Neural cell (in vitro differentiated cells): ENCODE data around the gene ARF1. TPM values are rescaled to one million over a fixed set of nuclear protein-coding genes. Genes with fewer than 3 reads are reported as not detected.

Experiments
- H2AFZ ChIP-seq: fragments of 200-600, 300-800 bp; sonication (generic), shearing (Covaris generic); 2 replicates; pipeline ENCODE4 v1.6.0; 2014; ENCODE audit warnings: low read depth, mild to moderate bottlenecking, antibody characterized with exemption, low read length, moderate library complexity
- H3F3A ChIP-seq: fragments of 200-600 bp; shearing (Covaris generic); 2 replicates; pipeline ENCODE4 v1.6.1; 2016; ENCODE audit warnings: mild to moderate bottlenecking, moderate library complexity, mixed read lengths, antibody characterized with exemption, low read length; ENCODE audit not compliant: insufficient read depth, poor library complexity, severe bottlenecking
- H3K27ac ChIP-seq: fragments of 200-600, 300-800 bp; sonication (generic), shearing (Covaris generic); 2 replicates; pipeline ENCODE4 v1.5.1; 2014; ENCODE audit warnings: mild to moderate bottlenecking, low read length, moderate library complexity
- H3K27me3 ChIP-seq: fragments of 300-800, 200-600 bp; sonication (generic), shearing (Covaris generic); 2 replicates; pipeline ENCODE4 v1.6.0; 2014; ENCODE audit warnings: mild to moderate bottlenecking, low read depth, low read length, moderate library complexity; ENCODE audit not compliant: insufficient read depth
- H3K36me3 ChIP-seq: fragments of 300-800, 200-600 bp; sonication (generic), shearing (Covaris generic); 2 replicates; pipeline ENCODE4 v1.5.1; 2014; ENCODE audit warnings: mild to moderate bottlenecking, antibody characterized with exemption, low read length, moderate library complexity; ENCODE audit not compliant: insufficient read depth
- H3K4me2 ChIP-seq: fragments of 300-800, 200-600 bp; sonication (generic), shearing (Covaris generic); 2 replicates; pipeline ENCODE4 v1.6.0; 2014; ENCODE audit warnings: mild to moderate bottlenecking, low read length
- H3K4me3 ChIP-seq: fragments of 300-800, 200-600 bp; sonication (generic), shearing (Covaris generic); 2 replicates; pipeline ENCODE4 v1.5.1; 2014; ENCODE audit warnings: mild to moderate bottlenecking, low read length, moderate library complexity
- H3K79me2 ChIP-seq: fragments of 200-600 bp; shearing (Covaris generic); replicated peaks from 2 replicates; pipeline ENCODE4 v1.6.0; 2014; ENCODE audit warnings: mild to moderate bottlenecking, low read length, moderate library complexity; ENCODE audit not compliant: insufficient read depth
- H3K9ac ChIP-seq: fragments of 300-800, 200-600 bp; sonication (generic), shearing (Covaris generic); 2 replicates; pipeline ENCODE4 v1.6.1; 2016; ENCODE audit warnings: mild to moderate bottlenecking, low read length, mixed read lengths
- H3K9me2 ChIP-seq: fragments of 200-600 bp; shearing (Covaris generic); 2 replicates; pipeline ENCODE4 v1.6.1; 2016; ENCODE audit warnings: mild to moderate bottlenecking, low read length, mixed read lengths; ENCODE audit not compliant: insufficient read depth
- H3K9me3 ChIP-seq: fragments of 200-600, 300-800 bp; sonication (generic), shearing (Covaris generic); 2 replicates; pipeline ENCODE4 v1.6.1; 2016; ENCODE audit warnings: mild to moderate bottlenecking, mixed run types, low read length, moderate library complexity, mixed read lengths
- H4K20me1 ChIP-seq: fragments of 200-600 bp; shearing (Covaris generic); 2 replicates; pipeline ENCODE4 v1.6.1; 2016; ENCODE audit warnings: mild to moderate bottlenecking, mixed run types; ENCODE audit not compliant: insufficient read depth
- EP300 ChIP-seq: fragments of 450-650 bp; conservative IDR thresholded peaks from 2 replicates; pipeline ENCODE4 v1.6.1; 2014; ENCODE audit warnings: antibody characterized with exemption, mild to moderate bottlenecking, moderate library complexity; ENCODE audit not compliant: poor library complexity, severe bottlenecking
- EZH2 ChIP-seq: fragments of 200-600, 300-800 bp; shearing (Covaris generic), sonication (generic); IDR thresholded peaks from 2 replicates; pipeline ENCODE4 v1.6.1; 2014; ENCODE audit warnings: antibody characterized with exemption, low read length, borderline replicate concordance, mild to moderate bottlenecking; ENCODE audit not compliant: insufficient read depth, poor library complexity, severe bottlenecking
- MXI1 ChIP-seq: fragments of 450-650 bp; conservative IDR thresholded peaks from 2 replicates; pipeline ENCODE4 v1.6.1; 2014; ENCODE audit warnings: antibody characterized with exemption, mild to moderate bottlenecking; ENCODE audit not compliant: poor library complexity, severe bottlenecking
- POLR2AphosphoS5 ChIP-seq: IDR thresholded peaks from 2 replicates; pipeline ENCODE4 v1.6.1; 2012
- RAD21 ChIP-seq: fragments of 450-650 bp; conservative IDR thresholded peaks from 2 replicates; pipeline ENCODE4 v1.6.1; 2014; ENCODE audit warnings: antibody characterized with exemption, mild to moderate bottlenecking, moderate library complexity
- REST ChIP-seq: IDR thresholded peaks from 2 replicates; pipeline ENCODE4 v1.6.1; 2012; ENCODE audit warnings: borderline replicate concordance
- SMC3 ChIP-seq: fragments of 450-650 bp; conservative IDR thresholded peaks from 2 replicates; pipeline ENCODE4 v1.6.1; 2014; ENCODE audit warnings: antibody characterized with exemption, mild to moderate bottlenecking, moderate library complexity; ENCODE audit not compliant: poor library complexity
- TAF1 ChIP-seq: IDR thresholded peaks from 2 replicates; pipeline ENCODE4 v1.6.1; 2012; ENCODE audit warnings: low read depth
- polyA plus RNA-seq: library from polyadenylated mRNA; depleted of rRNA; stranded (reverse); fragments of >200 nt; gene quantifications from 2 replicates; pipeline ENCODE4 v1.2.3, GENCODE V29; 2014
- TF ChIP-seq, protein P1 (sequence below): fragments of 450-650 bp; IDR thresholded peaks from 2 replicates; pipeline ENCODE4 v1.5.1; 2014; ENCODE audit warnings: antibody characterized with exemption, mild to moderate bottlenecking, moderate library complexity; ENCODE audit not compliant: poor library complexity, severe bottlenecking

The ARF1 gene
- polyA plus RNA-seq, 1 donor from 2014 or later = 168 TPM

DNA sequence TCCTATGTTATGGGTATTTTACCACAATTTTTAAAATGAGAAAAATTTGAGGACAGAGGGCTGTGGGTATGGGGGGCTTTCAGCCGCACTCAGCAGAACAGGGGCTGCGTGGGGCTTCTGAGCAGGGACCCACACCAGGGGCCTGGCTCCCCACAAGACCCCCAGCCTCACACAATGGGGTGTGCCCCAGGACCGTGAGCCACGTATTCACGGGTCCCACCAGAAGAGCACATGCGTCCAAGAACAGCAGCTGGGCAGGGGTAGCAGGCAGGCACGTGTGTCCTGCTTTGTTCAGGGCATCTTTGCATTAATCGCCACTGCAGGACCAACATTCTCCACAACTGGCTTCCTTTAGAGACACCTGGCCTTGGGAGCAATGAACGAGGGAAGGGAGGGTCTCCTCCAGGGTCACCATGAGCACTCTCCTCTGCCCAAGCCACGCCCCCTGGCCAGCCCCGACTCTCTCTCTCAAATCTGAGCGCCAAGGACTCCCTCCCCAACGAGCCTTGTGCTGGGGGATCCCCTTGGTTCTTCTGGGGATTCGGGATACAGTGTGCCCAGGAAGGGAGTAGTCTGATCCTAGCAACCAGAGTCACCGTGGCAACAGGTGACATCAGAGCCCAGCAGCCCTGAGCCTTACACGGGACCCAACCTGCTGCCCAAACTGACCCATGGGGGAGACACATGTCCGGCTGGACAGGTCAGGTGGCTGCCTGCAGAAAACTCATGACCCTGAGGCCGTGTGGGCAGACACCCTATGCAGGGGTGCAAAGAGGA lies 7.4 kb upstream of the ARF1 start:
- H4K20me1 ChIP-seq = no peaks in the 10 kb centered on the region
- TF ChIP-seq RAD21 = no peak
- no peak for TF ChIP-seq SMC3
- no peak for TF ChIP-seq EP300
- TF ChIP-seq REST = no peak
- TF ChIP-seq POLR2AphosphoS5 = no peak
- TF ChIP-seq, protein P1, sequence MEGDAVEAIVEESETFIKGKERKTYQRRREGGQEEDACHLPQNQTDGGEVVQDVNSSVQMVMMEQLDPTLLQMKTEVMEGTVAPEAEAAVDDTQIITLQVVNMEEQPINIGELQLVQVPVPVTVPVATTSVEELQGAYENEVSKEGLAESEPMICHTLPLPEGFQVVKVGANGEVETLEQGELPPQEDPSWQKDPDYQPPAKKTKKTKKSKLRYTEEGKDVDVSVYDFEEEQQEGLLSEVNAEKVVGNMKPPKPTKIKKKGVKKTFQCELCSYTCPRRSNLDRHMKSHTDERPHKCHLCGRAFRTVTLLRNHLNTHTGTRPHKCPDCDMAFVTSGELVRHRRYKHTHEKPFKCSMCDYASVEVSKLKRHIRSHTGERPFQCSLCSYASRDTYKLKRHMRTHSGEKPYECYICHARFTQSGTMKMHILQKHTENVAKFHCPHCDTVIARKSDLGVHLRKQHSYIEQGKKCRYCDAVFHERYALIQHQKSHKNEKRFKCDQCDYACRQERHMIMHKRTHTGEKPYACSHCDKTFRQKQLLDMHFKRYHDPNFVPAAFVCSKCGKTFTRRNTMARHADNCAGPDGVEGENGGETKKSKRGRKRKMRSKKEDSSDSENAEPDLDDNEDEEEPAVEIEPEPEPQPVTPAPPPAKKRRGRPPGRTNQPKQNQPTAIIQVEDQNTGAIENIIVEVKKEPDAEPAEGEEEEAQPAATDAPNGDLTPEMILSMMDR = no peak
- no peak for TF ChIP-seq EZH2
- TF ChIP-seq TAF1 = no peak
- TF ChIP-seq MXI1 = no peak

DNA sequence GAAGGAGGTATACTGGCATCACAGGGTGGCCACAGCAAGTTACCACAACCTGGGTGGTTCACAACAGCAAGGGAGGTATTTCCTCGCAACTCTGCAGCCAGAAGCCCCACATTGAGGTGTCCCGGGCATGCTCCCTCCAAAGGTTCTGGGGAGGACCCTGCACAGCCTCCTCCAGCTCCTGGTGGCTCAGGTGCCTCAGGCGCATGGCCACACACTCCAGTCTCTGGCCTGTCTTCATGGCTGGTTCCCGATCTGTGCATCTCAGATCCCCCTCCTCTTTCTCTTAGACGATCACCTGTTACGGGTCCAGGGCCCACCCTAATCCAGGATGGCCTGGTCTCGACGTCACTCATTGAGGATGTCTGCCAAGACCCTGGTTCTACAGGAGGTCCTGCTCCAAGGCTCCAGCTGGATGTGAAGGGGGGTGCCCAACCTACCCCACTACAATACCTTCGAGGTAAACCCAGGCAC lies 6.7 kb upstream of the ARF1 start:
- Histone ChIP-seq H3K9me3 (no peaks in the 10 kb centered on the region), H3K27me3 (peaks cover 12% of the 10 kb centered on the region)
- no peak for TF ChIP-seq RAD21
- TF ChIP-seq, protein P1 = no peak

More for the DNA sequence above, 7.4 kb upstream of the ARF1 start:
- Histone ChIP-seq H3K79me2 (no peaks in the 10 kb centered on the region), H2AFZ (no peak overlapping the region), H3K27ac (no peak overlapping the region), H3K9ac (no peak overlapping the region), H3F3A (no peaks in the 10 kb centered on the region), H3K27me3 (peaks cover 18% of the 10 kb centered on the region), H3K4me3 (no peak overlapping the region), H3K9me2 (no peaks in the 10 kb centered on the region), H3K36me3 (no peaks in the 10 kb centered on the region), H3K9me3 (no peaks in the 10 kb centered on the region), H3K4me2 (no peak overlapping the region)

More for the DNA sequence above, 6.7 kb upstream of the ARF1 start:
- no peak overlapping the region for H3K4me3 ChIP-seq
- H3F3A ChIP-seq = no peaks in the 10 kb centered on the region
- H3K27ac ChIP-seq = no peak overlapping the region
- no peaks in the 10 kb centered on the region for H3K9me2 ChIP-seq
- no peak overlapping the region for H3K4me2 ChIP-seq
- no peak overlapping the region for H2AFZ ChIP-seq
- H4K20me1 ChIP-seq = no peaks in the 10 kb centered on the region
- no peaks in the 10 kb centered on the region for H3K79me2 ChIP-seq
- H3K36me3 ChIP-seq = no peaks in the 10 kb centered on the region
- H3K9ac ChIP-seq = no peak overlapping the region
